ENCODE measurements around the gene AJUBA. TPM values are rescaled to one million over a fixed set of nuclear protein-coding genes. Genes with fewer than 3 reads are reported as not detected.
"Not testable (repeated sequence)": the region's sequence is repeated elsewhere in the genome, so short reads cannot be mapped to it uniquely, and the experiment has no call there.

AJUBA gene
- total and polyA plus RNA-seq, 2 experiments from 2014 or later, result 17.8 to 70.7 TPM

DNA sequence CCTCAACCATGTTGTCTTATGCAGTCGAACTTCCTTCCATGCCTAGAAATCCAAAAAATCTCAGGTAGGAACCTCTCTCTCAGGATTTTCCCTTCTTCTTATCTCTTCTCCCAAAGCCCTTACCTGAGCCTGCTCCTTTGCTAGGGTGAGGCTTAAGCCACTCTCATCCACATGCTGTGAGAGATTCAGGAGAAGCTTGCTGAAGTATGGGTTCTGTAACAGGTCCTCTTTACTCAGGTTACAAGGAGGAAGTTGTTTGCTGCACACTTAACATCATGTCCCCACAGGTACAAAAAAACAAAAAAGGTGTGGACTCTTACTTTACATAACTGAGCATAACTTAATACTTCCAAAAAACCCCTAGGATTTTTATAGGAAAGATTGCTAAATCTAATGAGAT is 29.9 kb downstream of the AJUBA start:
- Histone ChIP-seq H3K9ac (no peak overlapping the region), H3F3A (ENCODE audit: insufficient read depth) (peaks cover 15% of the 10 kb centered on the region; the same call in 1 of the 2 replicates), H3K27me3 (replicated peaks; ENCODE audit: insufficient read depth) (no peaks in the 10 kb centered on the region), H3K4me3 (no peak overlapping the region), H4K20me1 (ENCODE audit: insufficient read depth) (no peaks in the 10 kb centered on the region), H3K27ac (no peak overlapping the region), H3K9me2 (ENCODE audit: insufficient read depth) (no peaks in the 10 kb centered on the region), H2AFZ (no peak overlapping the region), H3K4me1 (ENCODE audit: insufficient read depth) (peaks cover 10% of the 10 kb centered on the region; the same call in 1 of the 2 replicates), H3K9me3 (ENCODE audit: low read depth) (no peaks in the 10 kb centered on the region), H3K79me2 (ENCODE audit: insufficient read depth) (0 out of 2 replicates have a peak, but pooled peaks cover 8% of the 10 kb centered on the region), H3K4me2 (ENCODE audit: unreplicated experiment) (no peak overlapping the region), H3K36me3 (ENCODE audit: low read depth) (no peaks in the 10 kb centered on the region)
- no peak for TF ChIP-seq EZH2 (IDR thresholded peaks at IDR 0.05; ENCODE audit: insufficient read depth, poor library complexity, severe bottlenecking)
- TF ChIP-seq EZH2phosphoT487 (IDR thresholded peaks at IDR 0.05; ENCODE audit: insufficient read depth, low read depth), result no peak
- no peak for DNase-seq
- WGBS, 2 experiments (ENCODE audit: low coverage in 1 of 2, low lambda C conversion rate in 2 of 2, missing lambda C conversion rate in 2 of 2), result 68 to 81% methylated on average over 1 of the region's 1 CpG
- in situ Hi-C loops (cut with MboI), result no loop called here

DNA sequence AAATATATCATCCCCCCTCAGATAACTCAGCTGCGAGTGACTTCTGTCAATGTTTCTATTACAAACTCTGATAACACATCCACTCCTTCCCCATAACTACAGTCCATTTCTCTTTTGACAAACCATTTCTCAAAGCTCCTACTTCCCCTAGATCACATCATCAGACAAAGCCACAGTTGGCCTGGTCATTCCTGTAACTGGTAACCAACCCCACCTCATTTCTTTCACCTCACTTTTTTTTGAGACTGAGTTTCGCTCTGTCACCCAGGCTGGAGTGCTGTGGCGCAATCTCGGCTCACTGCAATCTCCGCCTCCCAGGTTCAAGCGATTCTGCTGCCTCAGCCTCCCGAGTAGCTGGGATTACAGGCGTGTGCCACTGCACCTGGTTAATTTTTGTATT is 30.6 kb downstream of the AJUBA start:
- H3K79me2 ChIP-seq (ENCODE audit: insufficient read depth); H3K27me3 ChIP-seq (replicated peaks; ENCODE audit: insufficient read depth); H3K9me2 ChIP-seq (ENCODE audit: insufficient read depth); H3K9me3 ChIP-seq (ENCODE audit: low read depth); H2AFZ ChIP-seq; H3K4me2 ChIP-seq (ENCODE audit: unreplicated experiment); H3K36me3 ChIP-seq (ENCODE audit: low read depth); H3K4me1 ChIP-seq (ENCODE audit: insufficient read depth); H4K20me1 ChIP-seq (ENCODE audit: insufficient read depth); DNase-seq; H3K9ac ChIP-seq; H3K4me3 ChIP-seq; in situ Hi-C loops (cut with MboI); H3K27ac ChIP-seq: not testable (repeated sequence)
- H3F3A ChIP-seq (ENCODE audit: insufficient read depth), result peaks cover 15% of the 10 kb centered on the region; the same call in 1 of the 2 replicates
- WGBS, 2 experiments (ENCODE audit: low coverage in 1 of 2, low lambda C conversion rate in 2 of 2, missing lambda C conversion rate in 2 of 2), result 95 to 96% methylated on average over 8 of the region's 8 CpGs

DNA sequence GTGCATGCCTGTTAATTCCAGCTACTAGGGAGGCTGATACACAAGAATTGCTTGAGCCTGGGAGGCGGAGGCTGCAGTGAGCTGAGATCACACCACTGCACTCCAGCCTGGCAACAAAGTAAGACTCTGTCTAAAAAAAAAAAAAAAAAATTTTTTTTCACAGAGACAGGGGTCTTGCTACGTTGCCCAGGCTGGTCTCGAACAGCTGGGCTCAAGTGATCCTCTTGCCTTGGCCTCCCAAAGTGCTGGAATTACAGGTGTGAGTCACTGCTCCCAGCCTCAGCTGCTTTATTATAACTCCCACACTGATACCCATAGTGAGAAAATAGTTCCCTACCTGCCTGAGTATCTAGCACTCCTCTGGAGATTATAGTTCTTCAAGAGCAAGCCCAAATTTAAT is 36.7 kb downstream of the AJUBA start:
- WGBS, 2 experiments (ENCODE audit: low coverage in 1 of 2, low lambda C conversion rate in 2 of 2, missing lambda C conversion rate in 2 of 2), result 95 to 96% methylated on average over 3 of the region's 3 CpGs
- in situ Hi-C loops (cut with MboI), result no loop called here

GRCh38 chr14:22939684-22940083 is 42.7 kb downstream of the AJUBA start:
- H3F3A ChIP-seq (ENCODE audit: insufficient read depth), result peaks cover 6% of the 10 kb centered on the region; the same call in 1 of the 2 replicates
- no peaks in the 10 kb centered on the region for H3K79me2 ChIP-seq (ENCODE audit: insufficient read depth)
- TF ChIP-seq EZH2phosphoT487 (IDR thresholded peaks at IDR 0.05; ENCODE audit: insufficient read depth, low read depth) (no peak), EZH2 (IDR thresholded peaks at IDR 0.05; ENCODE audit: insufficient read depth, poor library complexity, severe bottlenecking) (no peak)
- no peaks in the 10 kb centered on the region for H3K27me3 ChIP-seq (replicated peaks; ENCODE audit: insufficient read depth)
- peak overlapping the region; percentile 43 for H3K9ac ChIP-seq
- H3K4me1 ChIP-seq (ENCODE audit: insufficient read depth), result 0 out of 2 replicates have a peak, but pooled peaks cover 6% of the 10 kb centered on the region
- no peaks in the 10 kb centered on the region for H3K9me3 ChIP-seq (ENCODE audit: low read depth)
- DNase-seq, result peak; percentile 85
- peak overlapping the region; percentile 48 for H3K27ac ChIP-seq
- no peak overlapping the region for H3K4me3 ChIP-seq
- H4K20me1 ChIP-seq (ENCODE audit: insufficient read depth), result no peaks in the 10 kb centered on the region
- no peaks in the 10 kb centered on the region for H3K36me3 ChIP-seq (ENCODE audit: low read depth)
- H3K4me2 ChIP-seq (ENCODE audit: unreplicated experiment), result no peak overlapping the region
- in situ Hi-C loops (cut with MboI), result no loop called here
- H3K9me2 ChIP-seq (ENCODE audit: insufficient read depth), result no peaks in the 10 kb centered on the region
- peak overlapping the region; percentile 46; the same call in 1 of the 2 replicates for H2AFZ ChIP-seq
- 52 to 53% methylated on average over 4 of the region's 4 CpGs for WGBS, 2 experiments (ENCODE audit: low coverage in 1 of 2, low lambda C conversion rate in 2 of 2, missing lambda C conversion rate in 2 of 2)

More for the DNA sequence above, 36.7 kb downstream of the AJUBA start:
- H3K4me1 ChIP-seq (ENCODE audit: insufficient read depth), result no peaks in the 10 kb centered on the region
- no peaks in the 10 kb centered on the region for H3F3A ChIP-seq (ENCODE audit: insufficient read depth)
- H3K9me3 ChIP-seq (ENCODE audit: low read depth), result no peaks in the 10 kb centered on the region
- no peaks in the 10 kb centered on the region for H3K9me2 ChIP-seq (ENCODE audit: insufficient read depth)
- no peak for TF ChIP-seq EZH2phosphoT487 (IDR thresholded peaks at IDR 0.05; ENCODE audit: insufficient read depth, low read depth)
- no peak for TF ChIP-seq EZH2 (IDR thresholded peaks at IDR 0.05; ENCODE audit: insufficient read depth, poor library complexity, severe bottlenecking)
- H3K4me3 ChIP-seq, result no peak overlapping the region
- no peaks in the 10 kb centered on the region for H3K27me3 ChIP-seq (replicated peaks; ENCODE audit: insufficient read depth)
- H2AFZ ChIP-seq, result no peak overlapping the region
- no peak overlapping the region for H3K27ac ChIP-seq
- no peak overlapping the region for H3K9ac ChIP-seq
- H3K79me2 ChIP-seq (ENCODE audit: insufficient read depth), result no peaks in the 10 kb centered on the region
- DNase-seq, result no peak
- no peaks in the 10 kb centered on the region for H4K20me1 ChIP-seq (ENCODE audit: insufficient read depth)
- no peaks in the 10 kb centered on the region for H3K36me3 ChIP-seq (ENCODE audit: low read depth)
- no peak overlapping the region for H3K4me2 ChIP-seq (ENCODE audit: unreplicated experiment)

DNA sequence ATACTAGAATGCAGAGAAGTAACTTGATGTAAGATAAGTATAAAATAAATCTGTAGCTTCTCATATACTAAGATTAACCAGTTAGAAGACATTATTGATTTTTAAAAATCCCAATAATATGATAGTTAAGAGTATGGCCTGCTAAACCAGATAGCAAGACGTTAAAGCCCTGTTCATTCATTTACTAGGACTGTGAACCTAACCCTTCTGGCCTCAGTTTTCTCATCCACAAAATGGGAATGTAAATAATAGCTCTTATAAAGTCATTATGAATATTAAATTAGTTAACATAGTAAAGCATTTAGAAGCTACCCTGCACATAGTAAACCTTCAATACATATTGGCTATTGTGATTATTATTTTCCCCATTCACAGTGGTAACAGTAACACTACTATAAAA is 47.2 kb downstream of the AJUBA start:
- WGBS, 2 experiments (ENCODE audit: low coverage in 1 of 2, low lambda C conversion rate in 2 of 2, missing lambda C conversion rate in 2 of 2), result 94 to 98% methylated on average over 1 of the region's 1 CpG

More for the DNA sequence above, 47.2 kb downstream of the AJUBA start:
- Histone ChIP-seq H3K9me3 (ENCODE audit: low read depth) (no peaks in the 10 kb centered on the region), H3K9me2 (ENCODE audit: insufficient read depth) (no peaks in the 10 kb centered on the region), H3K4me2 (ENCODE audit: unreplicated experiment) (no peak overlapping the region), H3K27me3 (replicated peaks; ENCODE audit: insufficient read depth) (no peaks in the 10 kb centered on the region), H2AFZ (no peak overlapping the region), H3K4me1 (ENCODE audit: insufficient read depth) (0 out of 2 replicates have a peak, but pooled peaks cover 3% of the 10 kb centered on the region), H3K79me2 (ENCODE audit: insufficient read depth) (no peaks in the 10 kb centered on the region), H3K4me3 (no peak overlapping the region), H3F3A (ENCODE audit: insufficient read depth) (peaks cover 12% of the 10 kb centered on the region), H4K20me1 (ENCODE audit: insufficient read depth) (no peaks in the 10 kb centered on the region), H3K9ac (no peak overlapping the region), H3K27ac (no peak overlapping the region), H3K36me3 (ENCODE audit: low read depth) (no peaks in the 10 kb centered on the region)
- in situ Hi-C loops (cut with MboI), result no loop called here
- no peak for DNase-seq
- TF ChIP-seq EZH2phosphoT487 (IDR thresholded peaks at IDR 0.05; ENCODE audit: insufficient read depth, low read depth) (no peak), EZH2 (IDR thresholded peaks at IDR 0.05; ENCODE audit: insufficient read depth, poor library complexity, severe bottlenecking) (no peak)

Data from GM23248 (cell line).